AG08395 (cell line): ENCODE measurements around the gene WNT4.

Experiments
- DNase-seq: peaks from one replicate; pipeline ENCODE4 v3.0.0; 2012; ENCODE audit warnings: mixed read lengths, low spot score

The WNT4 gene

DNA sequence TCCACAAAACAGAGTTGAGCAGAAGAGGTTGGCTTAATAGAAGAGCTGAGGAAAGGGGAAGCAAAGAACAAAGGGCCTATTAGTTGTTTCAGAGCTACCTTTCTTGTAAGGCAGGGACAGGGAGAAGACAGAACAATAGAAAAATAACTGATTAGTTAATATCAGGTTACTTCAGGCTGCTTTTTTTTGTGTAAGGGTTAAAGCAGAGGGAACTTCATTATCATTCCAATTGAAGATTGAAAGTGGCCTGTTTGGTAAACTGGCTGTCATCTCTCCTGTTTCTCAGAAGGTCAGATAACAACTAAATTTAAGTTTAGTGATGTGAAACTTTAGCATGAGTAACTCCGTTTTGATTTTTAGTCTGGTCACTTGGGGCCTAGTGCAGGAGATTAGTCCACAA is 68.1 kb downstream of the WNT4 start:
- no peak for DNase-seq

DNA sequence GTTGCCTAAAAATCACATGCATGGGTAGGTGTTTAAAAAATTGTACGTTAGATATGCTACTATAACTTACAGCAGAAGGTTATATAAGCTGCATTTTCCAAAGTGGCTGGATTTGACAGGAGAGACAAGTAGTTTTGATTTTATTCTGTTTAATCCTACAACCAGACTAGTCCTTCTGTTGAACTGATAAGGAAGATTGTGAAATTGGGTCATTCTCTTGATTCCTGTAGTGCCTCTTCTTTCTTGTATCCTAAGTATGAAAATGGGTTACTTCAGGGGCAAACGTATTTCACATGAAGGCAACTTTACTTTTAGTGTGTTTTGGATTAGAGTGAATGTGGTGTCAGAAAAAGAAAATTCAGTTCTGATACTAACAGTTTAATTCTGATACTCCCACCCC is 71.4 kb downstream of the WNT4 start:
- DNase-seq = no peak
